Spleen (tissue), 11 donors: Measurements from ENCODE around the gene SIAH1. TPM values are rescaled to one million over a fixed set of nuclear protein-coding genes. Genes with fewer than 3 reads are reported as not detected.
"Not testable (repeated sequence)": the region's sequence is repeated elsewhere in the genome, so short reads cannot be mapped to it uniquely, and the experiment has no call there.

ENCODE experiments used
- DNase-seq: peaks from one replicate; pipeline ENCODE4 v3.0.0-alpha.2; 2020
- H3K27ac ChIP-seq, 8 donors: fragments of 200-600 bp; sonication (generic) in 7 of 8; 1 replicate in 4 of 8; 2 replicates in 4 of 8; pipeline versions ENCODE4 v1.5.0 to v1.8.0; 2016 to 2021; ENCODE audit warnings: inconsistent platforms in 4 of 8, mild to moderate bottlenecking in 4 of 8, moderate library complexity in 1 of 8
- H3K27me3 ChIP-seq, 7 donors: fragments of 200-600 bp; sonication (generic) in 6 of 7; replicated peaks in 1 of 7; 1 replicate in 4 of 7; 2 replicates in 3 of 7; pipeline versions ENCODE4 v1.5.0 to v1.8.0; 2016 to 2021; ENCODE audit warnings: inconsistent platforms in 3 of 7, mild to moderate bottlenecking in 1 of 7
- H3K36me3 ChIP-seq, 6 donors: fragments of 200-600 bp; sonication (generic) in 5 of 6; 1 replicate in 4 of 6; 2 replicates in 2 of 6; pipeline versions ENCODE4 v1.5.0 to v1.8.0; 2016 to 2021; ENCODE audit warnings: inconsistent platforms in 2 of 6
- H3K4me1 ChIP-seq, 6 donors: fragments of 200-600 bp; sonication (generic) in 5 of 6; 1 replicate in 3 of 6; 2 replicates in 3 of 6; pipeline versions ENCODE4 v1.5.0 to v1.8.0; 2016 to 2021; ENCODE audit warnings: inconsistent platforms in 3 of 6
- H3K4me3 ChIP-seq, 8 donors: fragments of 200-600 bp; sonication (generic) in 7 of 8; 1 replicate in 4 of 8; 2 replicates in 4 of 8; pipeline versions ENCODE4 v1.5.0 to v1.8.0; 2016 to 2021; ENCODE audit warnings: inconsistent platforms in 4 of 8, mild to moderate bottlenecking in 4 of 8, moderate library complexity in 2 of 8
- H3K9me3 ChIP-seq, 8 donors: fragments of 200-600 bp; sonication (generic) in 7 of 8; 1 replicate in 4 of 8; 2 replicates in 4 of 8; pipeline versions ENCODE4 v1.5.0 to v1.8.0; 2016 to 2021; ENCODE audit warnings: inconsistent platforms in 4 of 8
- POLR2A ChIP-seq, 3 donors: fragments of 450-650 bp; IDR thresholded peaks; one replicate each; pipeline ENCODE4 v1.5.1; 2017; ENCODE audit warnings: antibody characterized with exemption in 3 of 3, mild to moderate bottlenecking in 1 of 3
- POLR2AphosphoS5 ChIP-seq, 3 donors: sonication (generic); formaldehyde crosslinking; IDR thresholded peaks; one replicate each; pipeline ENCODE4 v1.5.1; 2017; ENCODE audit warnings: antibody characterized with exemption in 3 of 3
- WGBS, 5 donors: extraction: QIAGEN DNeasy Blood & Tissue Kit in 3 of 5; methylation state at CpG; one replicate each; pipeline versions ENCODE4 v1.1.5 to v1.1.7; 2013 to 2018; 5-methylcytosine and 5-hydroxymethylcytosine counted together
- intact Hi-C: fragments of 100-400 bp; cut with DNase I; formaldehyde crosslinking; loops from one replicate; pipeline ENCODE4 v1.15.0; 2023; ENCODE audit warnings: low total_unique reads
- polyA plus RNA-seq, 3 donors: library from polyadenylated mRNA; stranded (reverse); fragments of 200-250 nt; gene quantifications; one replicate each; pipeline ENCODE4 v1.2.1, GENCODE V29; 2013
- total RNA-seq, 7 donors: library from RNA; depleted of rRNA in 3 of 7; stranded (reverse); fragments of >200 nt in 3 of 7; fragmentation: NEBNext Ultra II Directional in 4 of 7; extraction: Animal tissue kit (Norgen Biotek cat#: 25700) in 4 of 7; gene quantifications; one replicate each; pipeline versions ENCODE4 v1.1.0 to v1.2.1, GENCODE V29; 2016 to 2021
- TF ChIP-seq, protein P1 (sequence below), 11 experiments: fragments of 200-600 bp in 7 of 11; fragments of 450-650 bp in 4 of 11; sonication (generic) in 4 of 11; IDR thresholded peaks in 8 of 11; conservative IDR thresholded peaks in 3 of 11; 1 replicate in 7 of 11; 2 replicates in 4 of 11; pipeline versions ENCODE4 v1.4.0 to v1.8.0; 2016 to 2021; ENCODE audit warnings: antibody characterized with exemption in 11 of 11, inconsistent platforms in 4 of 11, mild to moderate bottlenecking in 1 of 11
- donor health status: healthy with polysubstance abuse.
- donor health status: DM: no; HTN: no; CAD: no; lungs with moderate emphysema.
- donor health status: DM: no; HTN: no; CAD: no.
- donor health status: Bipolar disorder and iron deficiency.
- donor health status: healthy.
- donor health status: DM: no; HTN: no; CAD: no.
- donor health status: DM: yes; HTN: yes; CAD: no.

Gene SIAH1
- total and polyA plus RNA-seq, 10 donors = 11.9 to 32.6 (median 25.5) TPM

- intact Hi-C loops = no loop called here
- TF ChIP-seq, protein P1, sequence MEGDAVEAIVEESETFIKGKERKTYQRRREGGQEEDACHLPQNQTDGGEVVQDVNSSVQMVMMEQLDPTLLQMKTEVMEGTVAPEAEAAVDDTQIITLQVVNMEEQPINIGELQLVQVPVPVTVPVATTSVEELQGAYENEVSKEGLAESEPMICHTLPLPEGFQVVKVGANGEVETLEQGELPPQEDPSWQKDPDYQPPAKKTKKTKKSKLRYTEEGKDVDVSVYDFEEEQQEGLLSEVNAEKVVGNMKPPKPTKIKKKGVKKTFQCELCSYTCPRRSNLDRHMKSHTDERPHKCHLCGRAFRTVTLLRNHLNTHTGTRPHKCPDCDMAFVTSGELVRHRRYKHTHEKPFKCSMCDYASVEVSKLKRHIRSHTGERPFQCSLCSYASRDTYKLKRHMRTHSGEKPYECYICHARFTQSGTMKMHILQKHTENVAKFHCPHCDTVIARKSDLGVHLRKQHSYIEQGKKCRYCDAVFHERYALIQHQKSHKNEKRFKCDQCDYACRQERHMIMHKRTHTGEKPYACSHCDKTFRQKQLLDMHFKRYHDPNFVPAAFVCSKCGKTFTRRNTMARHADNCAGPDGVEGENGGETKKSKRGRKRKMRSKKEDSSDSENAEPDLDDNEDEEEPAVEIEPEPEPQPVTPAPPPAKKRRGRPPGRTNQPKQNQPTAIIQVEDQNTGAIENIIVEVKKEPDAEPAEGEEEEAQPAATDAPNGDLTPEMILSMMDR (IDR thresholded peaks at IDR 0.05 in 8 of 11, conservative IDR thresholded peaks at IDR 0.05 in 3 of 11) = no peak
- H3K4me1 ChIP-seq = peaks cover 0 to 12% (median 7%) of the 10 kb centered on the region in 6 donors
- 84 to 93% (median 88%) methylated on average over 2 of the region's 2 CpGs for WGBS, 5 donors
- no peaks in the 10 kb centered on the region for H3K27me3 ChIP-seq
- H3K36me3 ChIP-seq = no peaks in the 10 kb centered on the region
- no peak overlapping the region for H3K27ac ChIP-seq
- H3K4me3 ChIP-seq = no peak overlapping the region
- H3K9me3 ChIP-seq = no peaks in the 10 kb centered on the region
- no peak for DNase-seq
These were observed 37.3 kb upstream of the SIAH1 start for GRCh38 chr16:48422537-48422936.

DNA sequence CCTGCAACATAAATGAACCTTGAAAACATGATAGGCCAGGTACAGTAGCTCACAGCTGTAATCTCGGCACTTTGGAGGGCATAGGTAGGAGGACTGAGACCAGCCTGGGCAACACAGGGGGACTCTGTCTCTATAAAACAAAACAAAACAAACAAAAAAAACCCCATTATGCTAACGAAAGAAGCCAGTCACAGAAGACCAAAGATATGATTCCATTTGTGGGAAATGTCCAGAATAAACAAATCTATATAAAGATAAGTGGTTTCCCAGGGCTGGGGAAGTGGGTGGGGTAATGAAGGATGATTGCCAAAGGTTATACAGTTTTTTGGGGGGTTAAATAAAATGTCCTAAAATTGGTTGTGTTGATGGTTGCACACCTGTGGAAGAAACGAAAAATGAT is 36.5 kb upstream of the SIAH1 start:
- Histone ChIP-seq H3K27me3 (no peaks in the 10 kb centered on the region), H3K27ac (no peak overlapping the region), H3K4me1 (peaks cover 0 to 9% (median 5%) of the 10 kb centered on the region in 6 donors), H3K9me3 (no peaks in the 10 kb centered on the region), H3K4me3 (no peak overlapping the region), H3K36me3 (no peaks in the 10 kb centered on the region)
- intact Hi-C loops = no loop called here
- no peak for TF ChIP-seq POLR2AphosphoS5 (IDR thresholded peaks at IDR 0.05)
- no peak for TF ChIP-seq POLR2A (IDR thresholded peaks at IDR 0.05)
- TF ChIP-seq, protein P1 (IDR thresholded peaks at IDR 0.05 in 8 of 11, conservative IDR thresholded peaks at IDR 0.05 in 3 of 11) = no peak
- 58 to 81% (median 77%) methylated on average over 3 of the region's 3 CpGs for WGBS, 5 donors
- DNase-seq = no peak

DNA sequence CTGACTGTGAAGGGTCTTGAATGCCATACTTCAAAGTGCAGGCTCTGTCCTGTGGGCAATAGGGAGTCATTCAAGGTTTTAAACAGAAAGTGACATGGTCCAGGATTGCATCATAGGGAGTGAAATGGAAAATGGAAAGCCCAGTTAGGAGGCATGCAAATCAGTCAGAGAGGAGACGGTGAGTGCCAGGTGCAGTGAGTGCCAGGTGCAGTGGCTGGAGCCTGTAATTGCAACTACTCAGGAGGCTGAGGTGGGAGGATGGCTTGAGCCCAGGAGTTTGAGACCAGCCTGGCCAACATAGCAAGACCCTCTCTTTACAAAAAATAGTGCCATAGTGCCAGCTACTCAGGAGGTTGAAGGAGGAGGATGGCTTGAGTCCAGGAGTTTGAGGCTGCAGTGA is 35.2 kb upstream of the SIAH1 start:
- Histone ChIP-seq H3K27ac (no peak overlapping the region), H3K36me3 (no peaks in the 10 kb centered on the region), H3K4me1 (no peaks in the 10 kb centered on the region), H3K9me3 (no peaks in the 10 kb centered on the region), H3K27me3 (no peaks in the 10 kb centered on the region), H3K4me3 (no peak overlapping the region)
- WGBS, 5 donors = 48 to 84% (median 79%) methylated on average over 1 of the region's 1 CpG
- DNase-seq = no peak
- TF ChIP-seq POLR2A (IDR thresholded peaks at IDR 0.05) (no peak), POLR2AphosphoS5 (IDR thresholded peaks at IDR 0.05) (no peak)
- TF ChIP-seq, protein P1 (IDR thresholded peaks at IDR 0.05 in 8 of 11, conservative IDR thresholded peaks at IDR 0.05 in 3 of 11) = no peak
- intact Hi-C loops = no loop called here

GRCh38 chr16:48416617-48417016 is 31.4 kb upstream of the SIAH1 start:
- intact Hi-C loops, H3K9me3 ChIP-seq, H3K27me3 ChIP-seq, DNase-seq, H3K4me1 ChIP-seq, H3K36me3 ChIP-seq, H3K4me3 ChIP-seq, H3K27ac ChIP-seq: not testable (repeated sequence)
- 94 to 97% (median 96%) methylated on average over 17 to 29 of the region's 29 CpGs for WGBS, 5 donors

GRCh38 chr16:48413272-48413671 is 28.1 kb upstream of the SIAH1 start:
- Histone ChIP-seq H3K4me1 (peaks cover 0 to 5% (median 0%) of the 10 kb centered on the region in 6 donors), H3K27ac (no peak overlapping the region), H3K9me3 (no peaks in the 10 kb centered on the region), H3K36me3 (no peaks in the 10 kb centered on the region), H3K27me3 (no peaks in the 10 kb centered on the region), H3K4me3 (no peak overlapping the region)
- 74 to 89% (median 88%) methylated on average over 2 of the region's 2 CpGs for WGBS, 5 donors
- no peak for DNase-seq
- intact Hi-C loops = no loop called here
- TF ChIP-seq, protein P1 (IDR thresholded peaks at IDR 0.05 in 8 of 11, conservative IDR thresholded peaks at IDR 0.05 in 3 of 11) = no peak
